Caco-2 (cell line): ENCODE data around the gene FHOD3. TPM values are rescaled to one million over a fixed set of nuclear protein-coding genes. Genes with fewer than 3 reads are reported as not detected.

ENCODE experiments used
- BruUV-seq: library from RNA; stranded (reverse); fragments of 400-500 nt; replicated peaks from 2 replicates; lab custom pipeline; 2021; lab: Mats Ljungman, UMichigan
- CTCF ChIA-PET: fragments of 300-600 bp; sonication (Branson Sonifier 250); formaldehyde crosslinking; loops from one replicate; lab custom pipeline; 2022; ENCODE audit warnings: antibody characterized with exemption; lab: Charles Lee
- POLR2A ChIA-PET: fragments of 300-600 bp; sonication (Branson Sonifier 250); formaldehyde crosslinking; loops from one replicate; lab custom pipeline; 2022; ENCODE audit warnings: antibody characterized with exemption; lab: Charles Lee
- DNase-seq, 2 experiments: peaks; one replicate each; pipeline versions ENCODE4 v3.0.0 to v3.0.0-alpha.2; 2020 to 2022
- H3K27me3 ChIP-seq: replicated peaks from 2 replicates; pipeline ENCODE4 v1.6.0; 2011; ENCODE audit warnings: low read length; ENCODE audit not compliant: control insufficient read depth, insufficient read depth
- H3K36me3 ChIP-seq: 2 replicates; pipeline ENCODE4 v1.5.1; 2011; ENCODE audit warnings: low read length; ENCODE audit not compliant: control insufficient read depth, insufficient read depth
- H3K4me1 ChIP-seq: fragments of 250-450 bp; sonication (Bioruptor Pico); 2 replicates; pipeline ENCODE4 v1.5.1; 2020; ENCODE audit warnings: mild to moderate bottlenecking
- H3K4me3 ChIP-seq: 2 replicates; pipeline ENCODE4 v1.5.1; 2011; ENCODE audit warnings: low read depth, mild to moderate bottlenecking, control low read depth, low read length
- H3K9me3 ChIP-seq: fragments of 250-450 bp; sonication (Bioruptor Pico); 2 replicates; pipeline ENCODE4 v1.5.1; 2020; ENCODE audit warnings: mild to moderate bottlenecking, moderate library complexity
- H3K27ac Mint-ChIP-seq: one replicate; pipeline ENCODE4 v1.8.0; 2022; ENCODE audit warnings: mixed read lengths; ENCODE audit not compliant: unreplicated experiment
- H3K27me3 Mint-ChIP-seq: one replicate; pipeline ENCODE4 v1.8.0; 2022; ENCODE audit warnings: mixed read lengths; ENCODE audit not compliant: insufficient read depth, unreplicated experiment
- H3K36me3 Mint-ChIP-seq: one replicate; pipeline ENCODE4 v1.8.0; 2022; ENCODE audit warnings: mild to moderate bottlenecking, mixed read lengths; ENCODE audit not compliant: insufficient read depth, unreplicated experiment
- H3K4me1 Mint-ChIP-seq: one replicate; pipeline ENCODE4 v1.8.0; 2022; ENCODE audit warnings: low read depth, mixed read lengths; ENCODE audit not compliant: unreplicated experiment
- H3K4me3 Mint-ChIP-seq: one replicate; pipeline ENCODE4 v1.8.0; 2022; ENCODE audit warnings: mild to moderate bottlenecking, moderate library complexity, mixed read lengths; ENCODE audit not compliant: unreplicated experiment
- H3K9me3 Mint-ChIP-seq: one replicate; pipeline ENCODE4 v1.8.0; 2022; ENCODE audit warnings: mixed read lengths; ENCODE audit not compliant: unreplicated experiment
- CTCF ChIP-seq, 2 experiments: fragments of 200-600 bp in 1 of 2; IDR thresholded peaks; 1 replicate in 1 of 2; 2 replicates in 1 of 2; pipeline versions ENCODE4 v1.5.1 to v1.8.0; 2011 to 2022; ENCODE audit warnings: antibody characterized with exemption in 1 of 2, control low read depth in 1 of 2, inconsistent platforms in 1 of 2, low read depth in 1 of 2, low read length in 1 of 2, mild to moderate bottlenecking in 1 of 2, moderate library complexity in 1 of 2; ENCODE audit not compliant: insufficient read depth in 1 of 2, severe bottlenecking in 1 of 2, unreplicated experiment in 1 of 2
- intact Hi-C: fragments of 100-400 bp; cut with micrococcal nuclease; formaldehyde crosslinking; loops from one replicate; pipeline ENCODE4 v1.10.0; 2022; ENCODE audit not compliant: unreplicated experiment
- total RNA-seq: library from RNA; stranded (reverse); gene quantifications from 2 replicates; pipeline ENCODE4 v1.2.3, GENCODE V29; 2022

The FHOD3 gene
- total RNA-seq, 1 experiment from 2014 or later: not detected

- Histone ChIP-seq H3K4me1 (no peaks in the 10 kb centered on the region), H3K27me3 (no peaks in the 10 kb centered on the region), H3K4me3 (no peak overlapping the region), H3K9me3 (no peaks in the 10 kb centered on the region), H3K36me3 (no peaks in the 10 kb centered on the region)
- Mint-ChIP-seq H3K9me3 (no peaks in the 10 kb centered on the region), H3K27ac (no peak overlapping the region), H3K27me3 (peaks cover 12% of the 10 kb centered on the region), H3K4me1 (no peaks in the 10 kb centered on the region), H3K36me3 (no peaks in the 10 kb centered on the region), H3K4me3 (no peak overlapping the region)
- POLR2A ChIA-PET: no interaction called here
- intact Hi-C loops: no loop called here
- DNase-seq: no peak
- CTCF ChIA-PET: no interaction called here
- BruUV-seq: no TSS peak
- no peak for TF ChIP-seq CTCF (IDR thresholded peaks at IDR 0.05; ENCODE audit: insufficient read depth in 1 of 2, low read depth in 1 of 2, low read length in 1 of 2, severe bottlenecking in 1 of 2, unreplicated experiment in 1 of 2)
Observed at GRCh38 chr18:36592282-36592681, 294.8 kb downstream of the FHOD3 start.

- H3K4me3 Mint-ChIP-seq: no peak overlapping the region
- DNase-seq: no peak
- no peaks in the 10 kb centered on the region for H3K36me3 ChIP-seq
- no TSS peak for BruUV-seq
- H3K9me3 ChIP-seq: no peaks in the 10 kb centered on the region
- no peak overlapping the region for H3K27ac Mint-ChIP-seq
- H3K27me3 ChIP-seq: no peaks in the 10 kb centered on the region
- H3K4me1 ChIP-seq: no peaks in the 10 kb centered on the region
- intact Hi-C loops: no loop called here
- no peak for TF ChIP-seq CTCF (IDR thresholded peaks at IDR 0.05; ENCODE audit: insufficient read depth in 1 of 2, low read depth in 1 of 2, low read length in 1 of 2, severe bottlenecking in 1 of 2, unreplicated experiment in 1 of 2)
- no peaks in the 10 kb centered on the region for H3K36me3 Mint-ChIP-seq
- POLR2A ChIA-PET: no interaction called here
- H3K27me3 Mint-ChIP-seq: peaks cover 12% of the 10 kb centered on the region
- CTCF ChIA-PET: no interaction called here
- no peaks in the 10 kb centered on the region for H3K9me3 Mint-ChIP-seq
- H3K4me3 ChIP-seq: no peak overlapping the region
- no peaks in the 10 kb centered on the region for H3K4me1 Mint-ChIP-seq
Observed at GRCh38 chr18:36593001-36593400, 295.5 kb downstream of the FHOD3 start.

- Mint-ChIP-seq H3K27me3 (peaks cover 12% of the 10 kb centered on the region), H3K4me1 (no peaks in the 10 kb centered on the region), H3K36me3 (no peaks in the 10 kb centered on the region), H3K9me3 (no peaks in the 10 kb centered on the region), H3K4me3 (no peak overlapping the region), H3K27ac (no peak overlapping the region)
- no TSS peak for BruUV-seq
- DNase-seq: no peak
- POLR2A ChIA-PET: no interaction called here
- intact Hi-C loops: no loop called here
- Histone ChIP-seq H3K36me3 (no peaks in the 10 kb centered on the region), H3K4me3 (no peak overlapping the region), H3K4me1 (no peaks in the 10 kb centered on the region), H3K9me3 (no peaks in the 10 kb centered on the region), H3K27me3 (no peaks in the 10 kb centered on the region)
- CTCF ChIA-PET: no interaction called here
- TF ChIP-seq CTCF (IDR thresholded peaks at IDR 0.05; ENCODE audit: insufficient read depth in 1 of 2, low read depth in 1 of 2, low read length in 1 of 2, severe bottlenecking in 1 of 2, unreplicated experiment in 1 of 2): no peak
Observed at GRCh38 chr18:36593641-36594040, 296.1 kb downstream of the FHOD3 start.
